ENCODE measurements around the gene ARHGAP22.

DNA sequence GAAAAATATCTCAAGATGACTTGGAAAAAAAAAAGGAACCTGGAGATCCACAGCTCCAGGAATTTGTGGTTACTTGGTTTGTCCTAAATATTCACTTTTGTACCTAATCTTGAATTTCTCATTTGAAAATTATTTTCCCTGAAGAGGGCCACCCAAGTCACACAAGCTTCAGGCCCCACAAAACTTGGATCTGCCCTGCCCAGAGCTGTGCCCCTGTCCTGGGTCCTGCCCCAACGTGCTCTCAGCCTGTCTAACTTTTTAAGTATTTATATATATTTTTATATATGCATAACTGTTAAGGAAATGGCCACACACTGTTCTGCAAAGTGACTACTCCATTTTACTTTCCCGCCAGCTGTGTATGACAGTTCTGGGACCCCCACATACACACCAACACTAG lies 123.5 kb downstream of the ARHGAP22 start:
- TF ChIP-seq EZH2 (IDR thresholded peaks at IDR 0.05; ENCODE audit: low read depth, unreplicated experiment) (no peak), POLR2AphosphoS5 (IDR thresholded peaks at IDR 0.05; ENCODE audit: low read depth) (no peak), EZH2phosphoT487 (IDR thresholded peaks at IDR 0.05; ENCODE audit: unreplicated experiment) (no peak), CREB1 (CRISPR knock-in tag; IDR thresholded peaks at IDR 0.05; ENCODE audit: low read depth) (no peak)
- TF ChIP-seq, protein P1, sequence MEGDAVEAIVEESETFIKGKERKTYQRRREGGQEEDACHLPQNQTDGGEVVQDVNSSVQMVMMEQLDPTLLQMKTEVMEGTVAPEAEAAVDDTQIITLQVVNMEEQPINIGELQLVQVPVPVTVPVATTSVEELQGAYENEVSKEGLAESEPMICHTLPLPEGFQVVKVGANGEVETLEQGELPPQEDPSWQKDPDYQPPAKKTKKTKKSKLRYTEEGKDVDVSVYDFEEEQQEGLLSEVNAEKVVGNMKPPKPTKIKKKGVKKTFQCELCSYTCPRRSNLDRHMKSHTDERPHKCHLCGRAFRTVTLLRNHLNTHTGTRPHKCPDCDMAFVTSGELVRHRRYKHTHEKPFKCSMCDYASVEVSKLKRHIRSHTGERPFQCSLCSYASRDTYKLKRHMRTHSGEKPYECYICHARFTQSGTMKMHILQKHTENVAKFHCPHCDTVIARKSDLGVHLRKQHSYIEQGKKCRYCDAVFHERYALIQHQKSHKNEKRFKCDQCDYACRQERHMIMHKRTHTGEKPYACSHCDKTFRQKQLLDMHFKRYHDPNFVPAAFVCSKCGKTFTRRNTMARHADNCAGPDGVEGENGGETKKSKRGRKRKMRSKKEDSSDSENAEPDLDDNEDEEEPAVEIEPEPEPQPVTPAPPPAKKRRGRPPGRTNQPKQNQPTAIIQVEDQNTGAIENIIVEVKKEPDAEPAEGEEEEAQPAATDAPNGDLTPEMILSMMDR (conservative IDR thresholded peaks at IDR 0.05; ENCODE audit: low read depth in 2 of 2), result no peak
- TF ChIP-seq, protein P2, sequence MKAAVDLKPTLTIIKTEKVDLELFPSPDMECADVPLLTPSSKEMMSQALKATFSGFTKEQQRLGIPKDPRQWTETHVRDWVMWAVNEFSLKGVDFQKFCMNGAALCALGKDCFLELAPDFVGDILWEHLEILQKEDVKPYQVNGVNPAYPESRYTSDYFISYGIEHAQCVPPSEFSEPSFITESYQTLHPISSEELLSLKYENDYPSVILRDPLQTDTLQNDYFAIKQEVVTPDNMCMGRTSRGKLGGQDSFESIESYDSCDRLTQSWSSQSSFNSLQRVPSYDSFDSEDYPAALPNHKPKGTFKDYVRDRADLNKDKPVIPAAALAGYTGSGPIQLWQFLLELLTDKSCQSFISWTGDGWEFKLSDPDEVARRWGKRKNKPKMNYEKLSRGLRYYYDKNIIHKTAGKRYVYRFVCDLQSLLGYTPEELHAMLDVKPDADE (IDR thresholded peaks at IDR 0.05), result no peak

Measured in GM23338 (cell line).